NCI-H524 (cell line): ENCODE measurements around the gene MCRIP2.

Experiments used
- DNase-seq, 2 experiments: peaks; one replicate each; lab custom pipeline; 2025; lab: John Stamatoyannopoulos, UW

MCRIP2 gene

DNA sequence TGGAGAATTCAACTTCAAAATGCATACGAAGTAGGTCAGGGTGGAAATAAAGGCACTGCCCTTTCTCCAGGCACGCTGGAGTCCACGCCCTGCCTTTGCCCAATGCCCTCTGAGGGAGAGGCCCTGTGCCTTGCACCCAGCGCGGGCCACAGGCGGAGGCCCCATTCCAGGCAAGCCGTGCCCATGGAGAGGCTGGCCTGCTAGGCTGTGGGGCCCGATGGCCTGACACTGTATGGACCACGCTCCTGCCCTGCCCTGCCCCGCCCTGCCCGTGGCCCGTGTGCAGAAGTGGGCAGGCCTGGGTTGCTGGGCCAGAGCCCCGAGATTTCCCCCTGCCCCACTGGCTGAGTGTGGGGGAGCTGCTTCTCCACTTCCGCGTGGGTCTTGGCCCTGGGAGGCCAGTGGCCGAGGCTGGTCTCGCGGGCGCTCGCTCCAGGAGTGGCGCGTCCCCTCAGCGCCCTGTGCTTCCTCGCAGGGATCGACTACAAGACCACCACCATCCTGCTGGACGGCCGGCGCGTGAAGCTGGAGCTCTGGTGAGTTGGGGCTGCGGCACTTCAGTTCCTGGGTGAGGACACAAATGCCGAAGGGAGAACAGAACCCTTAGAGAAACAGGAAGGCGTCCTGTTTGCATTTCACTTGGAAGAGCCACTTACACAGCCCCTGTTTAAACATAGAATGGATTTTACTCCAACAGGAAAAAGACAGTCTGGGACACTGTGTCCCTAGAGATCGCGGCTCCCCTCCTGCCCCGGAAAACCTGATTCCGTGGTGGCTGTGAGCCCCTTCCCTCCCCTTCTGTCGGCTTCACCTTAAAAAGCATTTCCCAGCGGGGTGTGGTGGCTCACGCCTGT, 24.7 kb upstream of the MCRIP2 start:
- DNase-seq = no peak

DNA sequence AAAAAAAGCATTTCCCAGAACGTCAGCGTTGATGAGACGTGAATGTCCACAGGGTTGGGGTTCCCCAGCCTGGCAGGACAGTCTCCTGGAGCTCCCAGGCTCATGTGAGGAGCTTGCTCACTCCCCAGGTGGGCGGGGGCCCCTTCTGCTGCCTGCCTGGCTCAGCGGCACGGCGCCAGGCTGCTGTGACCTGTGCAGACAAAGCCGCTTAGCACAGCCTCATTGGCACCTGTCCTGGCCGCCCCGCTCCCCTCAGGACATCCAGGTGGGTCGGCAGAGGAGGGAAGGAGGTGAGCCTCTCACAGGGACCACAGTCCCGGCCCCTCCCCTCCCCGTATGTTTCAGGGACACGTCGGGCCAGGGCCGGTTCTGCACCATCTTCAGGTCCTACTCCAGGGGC, 23.8 kb upstream of the MCRIP2 start:
- no peak for DNase-seq

DNA sequence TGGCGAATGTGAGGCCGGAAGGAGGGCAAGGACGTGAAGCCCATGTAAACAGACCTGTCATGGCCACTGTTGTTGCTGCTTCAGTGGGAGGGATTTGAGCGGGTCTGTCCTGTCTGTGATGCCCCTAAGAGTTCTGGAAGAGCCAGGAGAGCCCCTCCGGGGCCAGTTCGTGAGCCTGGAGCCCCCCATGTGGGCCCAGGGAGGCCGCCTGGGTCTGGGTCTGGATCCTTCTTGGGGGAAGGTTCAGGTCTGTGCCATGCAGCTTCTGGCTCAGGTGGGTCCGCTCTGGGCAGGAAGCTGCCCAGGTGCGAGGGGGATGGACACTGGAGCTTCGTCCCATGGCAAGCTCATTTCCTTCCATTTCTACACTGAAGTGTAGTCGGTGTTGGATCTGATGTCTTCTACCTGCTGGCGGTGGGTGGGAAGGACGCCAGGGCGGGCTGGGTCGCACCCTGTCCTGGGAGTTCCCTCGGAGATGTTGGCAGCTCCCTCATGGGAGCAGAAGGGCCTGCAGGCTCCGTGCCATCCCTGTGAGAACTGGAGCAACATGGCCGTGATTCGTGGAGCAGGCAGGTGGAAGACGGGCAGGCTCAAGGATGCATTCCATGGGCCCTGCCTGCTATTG, 22.0 kb upstream of the MCRIP2 start:
- no peak for DNase-seq

DNA sequence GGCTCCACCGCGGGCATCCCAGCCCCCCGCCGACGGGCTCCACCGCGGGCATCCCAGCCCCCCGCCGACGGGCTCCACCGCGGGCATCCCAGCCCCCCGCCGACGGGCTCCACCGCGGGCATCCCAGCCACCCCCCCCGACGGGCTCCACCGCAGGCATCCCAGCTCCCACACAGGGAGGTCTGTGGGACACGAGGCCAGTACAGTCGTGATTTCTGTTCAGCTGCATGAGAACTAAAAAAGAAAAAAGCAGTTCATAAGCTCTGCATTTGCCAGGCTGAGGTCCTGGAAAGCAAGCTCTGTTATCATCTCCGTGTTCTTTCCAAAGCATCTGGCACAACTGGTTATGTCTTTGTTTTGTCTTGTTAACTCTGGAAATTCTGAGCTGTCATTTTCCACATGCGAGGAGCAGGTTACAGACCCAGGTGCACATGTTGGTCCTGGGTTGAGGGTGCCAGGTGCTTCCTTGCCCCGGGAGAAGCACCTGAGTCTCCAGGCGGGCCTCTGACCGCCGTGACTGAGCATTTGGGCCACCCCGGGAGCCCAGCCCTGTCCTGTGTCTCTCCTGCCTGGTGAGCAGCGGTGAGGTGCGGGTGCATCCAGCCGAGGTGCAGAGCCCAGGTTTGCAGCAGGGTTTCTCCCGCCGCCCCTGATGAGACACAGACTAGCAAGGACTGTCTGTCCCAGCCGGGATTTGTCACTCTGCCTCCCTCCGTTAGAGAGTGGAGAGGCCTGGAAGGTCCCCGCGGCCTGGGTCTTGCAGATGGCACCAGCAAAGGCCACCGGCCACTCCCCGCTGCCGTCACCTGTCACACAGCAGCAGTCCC, 20.7 kb upstream of the MCRIP2 start:
- no peak for DNase-seq

DNA sequence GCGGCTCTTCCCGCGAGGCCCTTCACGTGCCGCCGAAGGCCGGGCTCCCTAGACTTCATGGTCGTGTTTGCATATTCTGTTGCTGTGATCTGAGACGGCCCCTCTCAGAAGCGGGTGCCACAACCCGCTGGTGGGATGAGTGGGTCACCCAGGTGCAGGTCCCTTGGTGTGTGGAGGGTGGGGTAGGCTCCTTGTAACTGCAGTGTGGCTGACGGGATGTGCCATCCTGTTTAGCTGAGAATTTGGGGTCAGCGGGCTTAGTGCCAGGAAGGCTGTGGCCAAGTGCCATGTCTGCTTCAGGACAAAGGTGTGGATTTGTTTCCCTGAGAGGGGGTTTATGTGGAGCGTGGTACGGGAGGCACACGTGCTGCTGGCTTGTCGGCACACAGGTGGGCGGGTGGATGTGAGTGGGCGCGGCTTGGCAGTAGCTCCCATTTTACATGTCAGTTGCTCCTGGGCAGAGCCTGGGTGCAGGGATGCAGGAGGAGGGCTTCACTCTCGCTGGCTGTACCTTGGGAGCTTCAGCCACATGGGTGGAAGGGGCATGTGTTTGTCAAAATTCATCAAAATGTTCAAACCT, 20.0 kb upstream of the MCRIP2 start:
- DNase-seq = no peak

DNA sequence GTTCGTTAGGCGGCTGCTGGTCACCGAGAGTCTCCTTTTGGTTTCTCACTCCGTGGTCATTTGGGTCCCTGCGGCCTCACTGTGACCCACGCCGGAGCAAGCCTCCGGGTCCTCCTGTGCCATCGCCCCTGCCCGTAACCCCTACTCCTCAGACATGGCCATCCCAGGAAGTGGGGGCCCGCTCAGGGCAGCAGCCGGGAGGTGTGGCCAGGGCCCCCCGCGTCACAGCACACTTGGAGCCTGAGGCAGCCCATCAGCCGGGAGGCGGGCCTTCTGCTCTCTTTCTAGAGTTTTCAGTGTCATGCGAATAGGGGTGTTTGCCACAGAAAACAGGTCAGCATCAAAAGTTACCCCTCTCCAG, 18.7 kb upstream of the MCRIP2 start:
- no peak for DNase-seq

DNA sequence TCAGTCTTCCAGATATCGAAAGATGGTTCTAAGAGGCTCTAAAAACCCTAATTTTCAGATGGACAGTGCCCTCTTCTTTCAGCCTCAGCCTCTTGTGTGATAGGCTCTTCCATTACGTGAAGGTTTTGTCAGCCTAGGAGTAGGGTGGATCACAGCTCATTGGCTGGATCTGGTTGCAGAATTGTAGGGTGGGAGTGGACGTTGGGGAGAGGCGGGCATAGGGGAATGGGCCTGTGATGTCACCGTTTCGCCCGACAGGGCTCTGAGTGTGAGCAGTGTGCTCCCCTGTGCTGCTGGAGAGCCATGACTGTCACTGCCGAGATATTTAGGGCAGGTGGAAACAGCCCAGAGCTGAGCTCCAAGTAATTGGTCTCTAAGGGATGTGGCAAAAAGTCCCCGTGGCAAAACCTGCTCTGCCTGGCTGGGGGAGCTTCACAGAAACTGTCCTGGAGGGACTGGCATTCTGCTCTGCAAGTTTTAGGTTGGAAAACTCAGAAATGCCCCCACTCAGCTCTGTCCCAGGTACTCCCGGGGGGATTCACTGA, 17.0 kb upstream of the MCRIP2 start:
- DNase-seq = no peak

DNA sequence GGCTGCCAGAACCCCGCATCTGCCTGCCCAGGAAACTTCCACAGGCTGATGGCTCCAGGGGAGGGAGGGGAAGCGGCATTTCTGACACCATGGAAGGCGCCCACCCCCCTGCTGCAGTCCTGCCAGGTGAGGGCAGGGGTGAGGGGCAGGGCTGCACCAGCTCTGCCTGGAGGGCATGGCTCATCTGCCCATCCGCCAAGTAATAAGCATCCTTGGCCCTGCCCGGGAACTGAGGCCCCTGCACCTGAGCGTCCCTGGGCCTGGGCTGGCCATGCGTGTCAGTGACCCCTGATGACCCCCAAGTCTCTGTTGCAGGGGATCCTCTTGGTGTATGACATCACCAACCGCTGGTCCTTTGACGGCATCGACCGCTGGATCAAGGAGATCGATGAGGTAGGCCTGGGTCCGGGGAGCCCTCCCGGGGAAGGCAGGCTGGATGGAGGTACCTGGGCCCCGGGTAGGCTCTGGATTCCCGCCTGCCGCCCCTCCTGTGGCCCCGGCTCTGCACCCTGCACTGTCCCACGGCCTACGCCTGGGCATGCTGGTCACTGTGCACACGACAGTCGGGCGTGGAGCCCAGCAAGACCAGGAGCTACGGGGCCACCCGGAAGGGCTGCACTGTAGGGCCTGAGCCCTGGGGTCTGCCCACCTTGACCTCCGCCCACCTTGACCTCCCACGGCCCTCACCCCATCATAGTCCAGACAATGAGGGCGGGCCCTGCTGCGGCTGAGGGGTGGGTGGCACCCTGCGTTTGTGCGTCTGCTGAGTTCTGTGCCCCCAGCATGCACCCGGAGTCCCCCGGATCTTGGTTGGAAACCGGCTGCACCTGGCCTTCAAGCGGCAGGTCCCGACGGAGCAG, 16.3 kb upstream of the MCRIP2 start:
- no peak for DNase-seq

DNA sequence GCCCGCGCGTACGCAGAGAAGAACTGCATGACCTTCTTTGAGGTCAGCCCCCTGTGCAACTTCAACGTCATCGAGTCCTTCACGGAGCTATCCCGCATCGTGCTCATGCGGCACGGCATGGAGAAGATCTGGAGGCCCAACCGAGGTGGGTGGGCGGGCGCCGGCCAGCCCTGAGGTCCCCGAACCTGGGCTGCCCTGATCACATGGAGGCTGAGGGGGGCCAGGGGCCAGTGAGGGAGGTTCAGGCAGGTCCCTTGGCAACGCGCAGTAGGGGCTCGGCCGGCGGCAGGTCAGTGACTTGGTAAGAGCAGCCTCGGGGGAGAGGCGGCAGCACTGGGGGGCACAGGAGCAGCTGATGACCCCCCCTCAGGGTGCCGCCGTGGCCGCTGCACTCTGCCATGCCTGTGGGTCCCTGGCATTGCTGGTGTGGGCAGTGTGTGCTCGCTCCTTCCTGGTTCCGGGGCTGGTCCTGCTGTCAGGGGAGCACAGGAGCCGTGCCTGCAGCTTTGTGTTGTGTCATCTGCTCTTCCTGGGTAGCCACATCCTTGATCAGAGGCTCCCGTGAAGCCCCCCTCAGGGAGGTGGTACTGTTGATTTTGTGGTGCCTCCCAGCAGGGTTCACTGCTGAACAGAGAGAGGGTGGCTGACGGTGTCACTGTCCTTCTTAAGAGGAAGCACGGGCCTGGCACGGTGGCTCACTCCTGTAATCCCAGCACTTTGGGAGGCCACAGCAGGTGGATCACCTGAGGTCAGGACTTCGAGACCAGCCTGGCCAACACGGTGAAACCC, 15.5 kb upstream of the MCRIP2 start:
- no peak for DNase-seq

DNA sequence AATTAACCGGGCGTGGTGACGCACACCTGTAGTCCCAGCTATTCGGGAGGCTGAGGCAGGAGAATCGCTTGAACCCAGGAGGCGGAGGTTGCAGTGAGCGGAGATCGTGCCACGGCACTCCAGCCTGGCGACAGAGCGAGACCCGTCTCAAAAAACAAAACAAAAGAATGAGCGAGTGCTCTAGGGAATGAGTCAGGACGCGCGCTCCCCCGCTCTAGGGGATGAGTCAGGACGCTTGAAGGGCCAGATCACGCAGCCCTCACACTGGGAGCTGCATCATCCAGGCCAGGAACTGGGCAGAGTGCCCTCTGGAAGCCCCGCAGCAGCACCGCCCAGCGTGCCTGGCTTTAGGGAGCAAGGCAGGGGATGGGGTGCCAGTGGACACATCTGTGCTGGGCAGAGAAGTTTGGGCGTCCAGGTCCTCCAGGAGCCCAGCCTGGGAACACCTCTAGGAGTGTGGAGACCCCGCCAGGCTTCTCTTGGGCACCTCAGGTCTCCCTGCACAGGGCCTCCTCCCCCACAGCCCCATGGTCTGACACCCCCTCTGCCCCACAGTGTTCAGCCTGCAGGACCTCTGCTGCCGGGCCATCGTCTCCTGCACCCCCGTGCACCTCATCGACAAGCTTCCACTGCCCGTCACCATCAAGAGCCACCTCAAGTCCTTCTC, 14.7 kb upstream of the MCRIP2 start:
- DNase-seq = no peak

DNA sequence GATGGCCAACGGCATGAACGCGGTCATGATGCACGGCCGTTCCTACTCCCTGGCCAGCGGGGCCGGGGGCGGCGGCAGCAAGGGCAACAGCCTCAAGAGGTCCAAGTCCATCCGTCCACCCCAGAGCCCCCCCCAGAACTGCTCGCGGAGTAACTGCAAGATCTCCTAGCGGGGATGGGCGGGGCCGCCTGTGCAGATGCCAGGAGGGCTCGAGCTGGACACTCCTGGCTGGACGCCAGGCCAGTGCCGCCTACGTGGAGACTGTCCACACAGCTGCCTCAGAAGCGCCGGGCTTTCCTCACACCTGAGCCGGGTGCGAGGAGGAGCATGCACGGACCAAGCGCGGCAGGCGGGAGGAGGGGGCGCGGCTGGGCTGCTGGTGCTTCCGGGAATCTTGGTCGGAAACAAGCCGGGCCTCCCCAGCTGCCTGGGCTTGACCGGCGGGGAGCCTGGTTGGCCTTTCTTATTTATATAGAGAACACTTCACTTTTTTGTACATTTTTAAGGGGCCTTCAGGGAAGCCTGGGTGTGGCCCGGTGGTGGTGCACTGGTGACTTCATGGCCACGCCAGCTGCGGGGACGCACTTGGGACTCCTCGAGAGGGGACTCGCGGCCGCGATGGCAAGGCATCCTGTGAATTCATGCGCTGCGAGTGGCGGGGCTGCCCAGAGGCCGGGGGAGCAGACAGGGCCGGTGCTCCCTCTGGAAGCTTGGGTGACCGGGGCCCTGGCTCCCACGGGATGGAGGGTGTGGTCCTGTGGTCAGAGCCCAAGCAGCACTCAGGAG, 14.0 kb upstream of the MCRIP2 start:
- DNase-seq = no peak

DNA sequence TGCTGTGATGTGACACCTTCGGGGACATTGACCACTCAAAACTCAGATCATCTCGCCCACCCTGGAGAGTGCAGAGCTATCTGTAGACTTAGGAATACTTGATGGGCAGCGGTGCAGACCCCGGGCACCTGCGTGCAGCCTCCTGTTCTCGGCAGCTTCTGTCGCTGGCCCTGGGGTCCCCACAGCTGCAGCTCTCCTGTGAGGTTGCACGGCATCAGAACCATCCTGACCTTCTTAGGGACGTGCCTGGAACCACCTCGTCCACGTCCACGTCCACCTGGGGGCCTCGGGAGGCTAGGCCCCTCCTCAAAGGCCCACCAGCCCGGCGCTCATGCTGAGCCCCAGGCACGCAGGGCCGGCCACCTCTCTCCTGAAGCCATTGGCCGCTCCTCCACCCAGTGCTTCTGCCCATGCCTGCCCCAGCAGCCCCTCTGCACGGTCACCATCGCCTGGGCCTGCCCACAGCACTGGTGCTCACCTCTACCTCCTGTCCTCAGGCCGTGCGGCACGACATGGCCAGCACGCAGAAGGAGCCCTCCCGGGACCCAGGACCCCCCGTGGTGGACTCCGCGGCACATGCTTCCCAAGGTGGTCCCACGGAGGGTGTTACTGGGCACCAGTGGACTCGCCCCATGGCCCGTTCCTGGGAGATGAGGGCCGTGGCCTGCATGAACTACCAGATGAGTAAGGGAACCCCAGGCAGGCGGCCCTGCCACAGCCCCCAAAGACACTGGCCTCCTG, 13.1 kb upstream of the MCRIP2 start:
- no peak for DNase-seq

DNA sequence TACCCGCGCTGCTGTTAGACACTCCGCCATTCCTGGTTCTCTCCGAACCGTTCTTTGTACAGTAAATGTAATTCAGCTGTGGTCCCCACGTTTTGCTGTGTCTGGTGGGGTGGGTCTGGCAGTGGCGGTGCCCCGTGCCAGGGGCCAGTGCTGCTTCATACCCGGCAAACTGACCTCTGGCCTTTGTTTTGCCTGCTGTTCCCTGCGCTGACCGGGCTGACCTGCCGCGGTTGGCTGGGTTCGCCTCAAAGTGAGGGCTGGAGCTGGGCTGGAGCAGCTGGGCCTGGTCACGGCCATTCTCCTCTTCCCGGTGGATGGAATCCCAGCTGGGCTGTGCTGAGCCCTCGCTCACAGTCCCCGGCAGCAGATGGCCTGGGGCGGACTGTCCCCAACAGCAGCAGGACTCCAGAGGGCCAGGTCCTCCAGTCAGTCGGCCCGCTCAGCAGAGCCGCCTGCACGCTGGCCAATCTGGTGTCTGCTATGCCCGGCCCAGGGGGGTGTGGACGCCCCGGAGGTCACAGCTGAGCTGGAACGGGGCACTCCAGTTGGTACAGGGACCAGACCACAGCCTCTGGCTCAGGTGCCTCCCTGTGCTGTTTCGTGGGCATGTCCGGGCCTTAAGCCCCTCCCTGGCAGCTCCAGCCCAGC, 12.3 kb upstream of the MCRIP2 start:
- DNase-seq = peak; percentile 78 to 94

DNA sequence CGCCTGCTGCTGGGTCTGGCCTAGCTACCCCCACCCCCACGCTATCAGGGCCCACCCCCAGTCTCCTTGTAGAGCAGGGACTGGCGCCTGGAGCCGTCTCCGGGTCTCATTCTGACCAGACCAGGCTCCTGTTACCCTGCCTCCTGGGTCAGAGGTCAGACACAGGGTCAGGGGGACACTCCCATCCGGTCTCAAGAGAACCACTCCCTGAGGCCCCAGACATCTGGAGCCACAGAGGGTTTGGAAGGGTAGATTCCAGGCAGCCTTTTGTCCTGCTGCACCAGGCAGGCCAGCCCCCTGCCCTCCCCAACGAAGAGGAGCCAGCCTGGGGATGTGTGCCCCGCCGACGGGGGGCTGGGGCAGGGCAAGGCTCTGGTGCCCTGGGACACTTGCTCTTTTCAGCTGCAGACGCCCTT, 11.8 kb upstream of the MCRIP2 start:
- DNase-seq = peak in 1 of 2 experiments; percentile 55

DNA sequence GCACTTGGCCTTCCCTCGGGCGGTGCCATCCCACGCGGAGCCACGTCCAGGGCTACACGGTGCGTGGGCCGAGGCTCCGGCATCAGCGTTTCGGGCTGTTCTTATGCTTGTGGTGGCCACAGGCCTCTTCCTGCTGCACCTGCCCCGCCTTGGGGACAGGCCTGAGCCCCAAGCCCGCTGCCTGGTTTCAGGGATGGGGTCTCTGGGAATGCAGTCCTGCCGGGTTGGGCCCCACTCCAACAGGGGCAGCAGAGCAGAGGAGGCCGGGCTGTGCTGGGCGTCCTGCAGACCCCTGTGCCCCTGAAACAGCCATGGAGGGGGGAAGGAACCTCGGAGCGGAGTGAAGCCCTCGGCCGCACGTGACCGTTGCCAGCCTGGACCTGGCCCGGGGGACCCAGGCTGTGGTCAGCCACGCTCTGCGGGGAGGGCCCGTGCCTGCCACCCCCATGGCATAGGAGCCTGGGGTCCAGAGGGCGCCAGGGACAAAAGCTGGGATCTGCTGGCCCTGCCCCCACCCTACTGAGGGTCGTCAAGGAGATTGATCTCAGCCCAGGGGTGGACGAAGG, 11.3 kb upstream of the MCRIP2 start:
- DNase-seq = no peak

DNA sequence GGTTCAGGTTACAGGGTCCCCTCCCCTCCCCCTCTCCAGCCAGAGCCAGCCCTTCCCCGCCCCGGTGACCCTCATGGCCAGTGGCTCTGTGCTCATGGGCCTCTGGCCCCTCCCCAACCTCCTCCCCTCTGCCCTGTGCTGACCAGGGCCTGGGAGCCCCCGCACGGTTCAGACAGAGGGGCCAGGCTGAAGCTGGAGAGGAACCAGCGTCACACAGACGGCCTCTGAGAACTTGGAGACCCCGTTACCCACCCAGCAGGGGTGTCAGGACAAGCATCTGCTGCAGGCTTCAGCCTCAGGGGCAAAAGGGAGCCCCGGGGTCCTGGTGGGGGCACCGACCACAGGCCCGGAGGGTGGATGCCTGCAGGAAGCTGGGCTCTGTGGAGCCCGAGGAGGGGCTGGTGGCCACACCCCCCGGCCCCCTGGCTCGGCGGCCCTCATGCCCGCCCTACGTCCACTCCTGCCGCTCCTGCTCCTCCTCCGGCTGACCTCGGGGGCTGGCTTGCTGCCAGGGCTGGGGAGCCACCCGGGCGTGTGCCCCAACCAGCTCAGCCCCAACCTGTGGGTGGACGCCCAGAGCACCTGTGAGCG, 10.7 kb upstream of the MCRIP2 start, which contains the start of gene WFIKKN1:
TSS of gene WFIKKN1 (plus strand) at position 171 of the 591 bp plus-strand sequence. CDS start at position 440, 269 bp downstream.
- no peak for DNase-seq

DNA sequence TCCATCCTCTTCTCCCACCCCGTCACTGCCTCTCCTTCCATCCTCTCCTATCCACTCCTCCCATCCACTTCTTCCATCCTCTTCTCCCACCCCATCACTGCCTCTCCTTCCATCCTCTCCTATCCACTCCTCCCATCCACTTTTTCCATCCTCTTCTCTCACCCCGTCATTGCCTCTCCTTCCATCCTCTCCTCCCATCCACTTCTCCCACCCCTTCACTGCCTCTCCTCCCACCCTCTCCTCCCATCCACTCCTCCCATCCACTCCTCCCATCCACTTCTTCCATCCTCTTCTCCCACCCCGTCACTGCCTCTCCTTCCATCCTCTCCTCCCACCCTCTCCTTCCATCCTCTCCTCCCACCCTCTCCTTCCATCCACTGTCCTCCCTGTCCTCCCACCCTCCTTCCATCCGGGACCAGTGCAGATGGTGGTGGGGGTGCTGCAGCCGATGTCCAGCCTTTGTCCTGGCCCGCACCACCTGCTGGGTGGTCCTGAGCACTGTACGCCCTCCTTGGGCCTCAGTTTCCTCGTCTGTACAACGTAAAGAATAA, 9.7 kb upstream of the MCRIP2 start:
- no peak for DNase-seq
